A673 (cell line): ENCODE results near the gene SYNGR3.

Experiments used
- EZH2 ChIP-seq: fragments of 200-600 bp; sonication (generic); IDR thresholded peaks from 2 replicates; pipeline ENCODE4 v1.6.1; 2017; ENCODE audit warnings: borderline replicate concordance, low read depth, mild to moderate bottlenecking, mixed read lengths, antibody characterized with exemption, low read length; ENCODE audit not compliant: poor library complexity, severe bottlenecking
- TF ChIP-seq, protein P1 (sequence below): fragments of 300-800, 200-600 bp; sonication (generic); conservative IDR thresholded peaks from 2 replicates; pipeline ENCODE4 v1.5.1; 2017; ENCODE audit warnings: low read depth, mild to moderate bottlenecking, antibody characterized with exemption, low read length, moderate library complexity, mixed read lengths

DNA sequence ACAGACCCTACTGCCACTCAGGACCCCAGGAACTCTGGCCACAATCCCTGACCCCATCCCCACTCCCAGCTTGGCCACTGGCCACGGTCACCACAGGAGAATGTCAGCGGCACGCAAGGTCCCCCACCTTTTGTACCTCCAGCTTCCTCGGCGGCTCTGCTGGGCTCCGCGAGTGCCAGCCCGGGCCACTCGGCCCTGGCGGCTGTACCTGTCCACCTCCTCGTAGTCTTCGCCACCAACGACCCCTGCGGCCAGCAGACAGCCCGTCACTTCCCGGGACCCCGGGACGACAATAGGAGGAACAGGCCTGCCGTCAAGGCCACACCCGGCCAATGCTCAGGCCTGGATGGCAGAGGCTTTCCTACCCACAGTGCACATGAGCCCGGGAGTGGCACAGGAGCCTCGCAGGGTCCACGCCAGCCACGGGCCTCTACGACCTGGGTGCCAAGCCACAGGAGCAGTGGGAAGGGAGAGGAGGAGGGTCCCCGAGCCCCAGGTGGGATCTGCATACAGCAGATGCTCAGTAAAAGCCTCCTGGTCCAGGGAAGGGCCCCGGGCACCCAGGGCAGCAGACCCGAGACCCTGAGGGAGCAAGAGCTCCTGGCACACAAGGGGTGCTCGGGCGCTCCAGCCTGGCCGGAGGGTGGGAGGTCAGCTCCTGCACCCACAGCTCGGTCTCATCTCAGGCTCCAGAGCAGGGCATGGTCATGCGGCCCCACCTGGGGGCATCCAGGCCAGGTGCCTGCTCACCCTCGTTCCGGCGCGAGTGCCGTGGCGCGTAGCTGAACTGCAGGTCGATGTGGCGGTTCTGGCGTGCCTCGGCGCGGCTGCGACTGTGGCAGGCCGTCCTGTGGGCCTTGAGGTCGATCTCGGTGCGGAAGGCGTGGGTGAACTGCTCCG, 11.9 kb downstream of the SYNGR3 start:
- TF ChIP-seq, protein P1, sequence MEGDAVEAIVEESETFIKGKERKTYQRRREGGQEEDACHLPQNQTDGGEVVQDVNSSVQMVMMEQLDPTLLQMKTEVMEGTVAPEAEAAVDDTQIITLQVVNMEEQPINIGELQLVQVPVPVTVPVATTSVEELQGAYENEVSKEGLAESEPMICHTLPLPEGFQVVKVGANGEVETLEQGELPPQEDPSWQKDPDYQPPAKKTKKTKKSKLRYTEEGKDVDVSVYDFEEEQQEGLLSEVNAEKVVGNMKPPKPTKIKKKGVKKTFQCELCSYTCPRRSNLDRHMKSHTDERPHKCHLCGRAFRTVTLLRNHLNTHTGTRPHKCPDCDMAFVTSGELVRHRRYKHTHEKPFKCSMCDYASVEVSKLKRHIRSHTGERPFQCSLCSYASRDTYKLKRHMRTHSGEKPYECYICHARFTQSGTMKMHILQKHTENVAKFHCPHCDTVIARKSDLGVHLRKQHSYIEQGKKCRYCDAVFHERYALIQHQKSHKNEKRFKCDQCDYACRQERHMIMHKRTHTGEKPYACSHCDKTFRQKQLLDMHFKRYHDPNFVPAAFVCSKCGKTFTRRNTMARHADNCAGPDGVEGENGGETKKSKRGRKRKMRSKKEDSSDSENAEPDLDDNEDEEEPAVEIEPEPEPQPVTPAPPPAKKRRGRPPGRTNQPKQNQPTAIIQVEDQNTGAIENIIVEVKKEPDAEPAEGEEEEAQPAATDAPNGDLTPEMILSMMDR = no peak
- TF ChIP-seq EZH2 = no peak
